SK-N-SH (cell line): ENCODE results near the gene FGF8. TPM values are rescaled to one million over a fixed set of nuclear protein-coding genes. Genes with fewer than 3 reads are reported as not detected.

Experiments used
- CTCF ChIA-PET: fragments of 300-600, 350-600 bp; formaldehyde crosslinking; extraction: SDS; loops from one replicate; lab custom pipeline; 2021; lab: Yijun Ruan, JAX
- POLR2A ChIA-PET: fragments of 350-600 bp; sonication (Branson Sonifier 250); formaldehyde crosslinking; extraction: SDS; loops from one replicate; lab custom pipeline; 2020; ENCODE audit warnings: antibody characterized with exemption, inconsistent platforms; lab: Yijun Ruan, JAX
- DNase-seq: peaks from one replicate; pipeline ENCODE4 v3.0.0; 2012
- H2AFZ ChIP-seq: fragments of 200-600 bp; sonication (generic); 2 replicates; pipeline ENCODE4 v1.8.1; 2016; ENCODE audit warnings: antibody characterized with exemption, mild to moderate bottlenecking, low read depth
- H3F3A ChIP-seq: fragments of 200-600 bp; sonication (generic); replicated peaks from 2 replicates; pipeline ENCODE3; 2016; ENCODE audit warnings: antibody characterized with exemption, mild to moderate bottlenecking; ENCODE audit not compliant: insufficient read depth
- H3K27ac ChIP-seq, 2 experiments: fragments of 200-500 bp in 1 of 2; fragments of 200-600 bp in 1 of 2; sonication (Bioruptor generic) in 1 of 2; sonication (generic), shearing (Covaris generic) in 1 of 2; 2 replicates each; pipeline versions ENCODE4 v1.5.1 to v1.6.1; 2014 to 2016; ENCODE audit warnings: low read depth in 2 of 2, inconsistent platforms in 1 of 2, low read length in 1 of 2, mild to moderate bottlenecking in 1 of 2, mixed read lengths in 1 of 2
- H3K27me3 ChIP-seq: fragments of 200-600 bp; sonication (generic), shearing (Covaris generic); 2 replicates; pipeline ENCODE4 v1.6.1; 2016; ENCODE audit warnings: mixed run types; ENCODE audit not compliant: insufficient read depth
- H3K36me3 ChIP-seq, 2 experiments: fragments of 200-500 bp in 1 of 2; fragments of 200-600 bp in 1 of 2; sonication (Bioruptor generic) in 1 of 2; sonication (generic) in 1 of 2; replicated peaks in 1 of 2; 2 replicates each; pipeline versions ENCODE3 to v1.5.1; 2014 to 2016; ENCODE audit warnings: low read length in 1 of 2, mild to moderate bottlenecking in 1 of 2; ENCODE audit not compliant: insufficient read depth in 2 of 2, control insufficient read depth in 1 of 2
- H3K4me1 ChIP-seq, 2 experiments: fragments of 200-500 bp in 1 of 2; fragments of 200-600 bp in 1 of 2; sonication (Bioruptor generic) in 1 of 2; sonication (generic), shearing (Covaris generic) in 1 of 2; 2 replicates each; pipeline versions ENCODE4 v1.5.1 to v1.6.1; 2014 to 2016; ENCODE audit warnings: low read depth in 1 of 2, low read length in 1 of 2, mixed run types in 1 of 2; ENCODE audit not compliant: insufficient read depth in 2 of 2, control insufficient read depth in 1 of 2
- H3K4me2 ChIP-seq: fragments of 200-600 bp; sonication (generic), shearing (Covaris generic); 2 replicates; pipeline ENCODE4 v1.6.1; 2017; ENCODE audit warnings: mixed run types
- H3K4me3 ChIP-seq, 2 experiments: fragments of 200-500 bp in 1 of 2; fragments of 200-600 bp in 1 of 2; sonication (Bioruptor generic) in 1 of 2; sonication (generic), shearing (Covaris generic) in 1 of 2; 2 replicates each; pipeline versions ENCODE4 v1.5.1 to v1.8.1; 2014 to 2016; ENCODE audit warnings: low read depth in 2 of 2, inconsistent platforms in 1 of 2, low read length in 1 of 2, mild to moderate bottlenecking in 1 of 2, mixed read lengths in 1 of 2, moderate library complexity in 1 of 2
- H3K79me2 ChIP-seq: fragments of 200-600 bp; sonication (generic); 2 replicates; pipeline ENCODE4 v1.8.1; 2017; ENCODE audit warnings: mild to moderate bottlenecking; ENCODE audit not compliant: insufficient read depth
- H3K9ac ChIP-seq: fragments of 200-600 bp; sonication (generic); 2 replicates; pipeline ENCODE4 v1.6.1; 2017; ENCODE audit warnings: mixed run types
- H3K9me2 ChIP-seq: fragments of 200-600 bp; sonication (generic); 2 replicates; pipeline ENCODE4 v1.6.1; 2017; ENCODE audit warnings: mixed run types
- H3K9me3 ChIP-seq: fragments of 200-600 bp; sonication (generic); 2 replicates; pipeline ENCODE4 v1.6.1; 2017; ENCODE audit warnings: mixed run types, mild to moderate bottlenecking, moderate library complexity
- H4K20me1 ChIP-seq: fragments of 200-600 bp; sonication (generic); 2 replicates; pipeline ENCODE4 v1.6.1; 2017; ENCODE audit warnings: mild to moderate bottlenecking, mixed run types; ENCODE audit not compliant: insufficient read depth
- CTCF ChIP-seq: fragments of 200-600 bp; sonication (generic); IDR thresholded peaks from 2 replicates; pipeline ENCODE4 v1.6.1; 2017; ENCODE audit warnings: antibody characterized with exemption, mild to moderate bottlenecking, moderate library complexity
- ELF1 ChIP-seq: IDR thresholded peaks from 2 replicates; pipeline ENCODE4 v1.4.0; 2012
- EP300 ChIP-seq, 2 experiments: IDR thresholded peaks; 2 replicates each; pipeline versions ENCODE4 v1.4.0 to v1.6.1; 2012; ENCODE audit warnings: borderline replicate concordance in 1 of 2, low read depth in 1 of 2, low read length in 1 of 2
- EZH2phosphoT487 ChIP-seq: fragments of 200-600 bp; sonication (generic); IDR thresholded peaks from 2 replicates; pipeline ENCODE4 v1.6.1; 2017; ENCODE audit warnings: low read depth, mixed run types, mild to moderate bottlenecking, antibody characterized with exemption, moderate library complexity, borderline replicate concordance
- FOXJ3 ChIP-seq: sonication (generic); formaldehyde crosslinking; IDR thresholded peaks from 2 replicates; pipeline ENCODE4 v1.5.1; 2020; ENCODE audit warnings: mild to moderate bottlenecking, missing genetic modification reagents
- FOXM1 ChIP-seq: IDR thresholded peaks from 2 replicates; pipeline ENCODE4 v1.4.0; 2012; ENCODE audit warnings: low read depth, mild to moderate bottlenecking
- MAX ChIP-seq: IDR thresholded peaks from 2 replicates; pipeline ENCODE4 v1.4.0; 2012; ENCODE audit warnings: low read depth
- NRF1 ChIP-seq: IDR thresholded peaks from 2 replicates; pipeline ENCODE4 v1.6.1; 2012; ENCODE audit warnings: low read depth, mild to moderate bottlenecking, low read length
- POLR2AphosphoS5 ChIP-seq: IDR thresholded peaks from 2 replicates; pipeline ENCODE4 v1.6.1; 2012; ENCODE audit warnings: low read depth, low read length
- RXRA ChIP-seq: IDR thresholded peaks from 2 replicates; pipeline ENCODE4 v1.4.0; 2012; ENCODE audit warnings: low read depth, mild to moderate bottlenecking, borderline replicate concordance
- TAF1 ChIP-seq: IDR thresholded peaks from 2 replicates; pipeline ENCODE4 v1.6.1; 2012; ENCODE audit warnings: low read depth, mild to moderate bottlenecking, low read length, moderate library complexity, borderline replicate concordance
- TEAD4 ChIP-seq: IDR thresholded peaks from 2 replicates; pipeline ENCODE4 v1.4.0; 2012; ENCODE audit warnings: mild to moderate bottlenecking, borderline replicate concordance; ENCODE audit not compliant: insufficient read depth
- USF1 ChIP-seq: IDR thresholded peaks from 2 replicates; pipeline ENCODE4 v1.4.0; 2012; ENCODE audit warnings: low read depth, borderline replicate concordance
- YY1 ChIP-seq: IDR thresholded peaks from 2 replicates; pipeline ENCODE4 v1.4.0; 2012; ENCODE audit warnings: low read depth, mild to moderate bottlenecking
- WGBS: methylation state at CpG from one replicate; pipeline ENCODE4 v1.1.6; 2017; ENCODE audit warnings: low lambda C conversion rate; 5-methylcytosine and 5-hydroxymethylcytosine counted together
- polyA plus RNA-seq, 3 experiments: library from polyadenylated mRNA; depleted of rRNA; stranded (reverse); fragments of >200 nt; gene quantifications; 2 replicates each; pipeline ENCODE4 v1.2.3, GENCODE V29; 2012
- TF ChIP-seq, protein P1 (sequence below): IDR thresholded peaks from 2 replicates; pipeline ENCODE4 v1.4.0; 2012; ENCODE audit warnings: low read depth, borderline replicate concordance

The FGF8 gene
- polyA plus RNA-seq, 1 of the 3 experiments (the other 2 are of a cell fraction), result not detected

DNA sequence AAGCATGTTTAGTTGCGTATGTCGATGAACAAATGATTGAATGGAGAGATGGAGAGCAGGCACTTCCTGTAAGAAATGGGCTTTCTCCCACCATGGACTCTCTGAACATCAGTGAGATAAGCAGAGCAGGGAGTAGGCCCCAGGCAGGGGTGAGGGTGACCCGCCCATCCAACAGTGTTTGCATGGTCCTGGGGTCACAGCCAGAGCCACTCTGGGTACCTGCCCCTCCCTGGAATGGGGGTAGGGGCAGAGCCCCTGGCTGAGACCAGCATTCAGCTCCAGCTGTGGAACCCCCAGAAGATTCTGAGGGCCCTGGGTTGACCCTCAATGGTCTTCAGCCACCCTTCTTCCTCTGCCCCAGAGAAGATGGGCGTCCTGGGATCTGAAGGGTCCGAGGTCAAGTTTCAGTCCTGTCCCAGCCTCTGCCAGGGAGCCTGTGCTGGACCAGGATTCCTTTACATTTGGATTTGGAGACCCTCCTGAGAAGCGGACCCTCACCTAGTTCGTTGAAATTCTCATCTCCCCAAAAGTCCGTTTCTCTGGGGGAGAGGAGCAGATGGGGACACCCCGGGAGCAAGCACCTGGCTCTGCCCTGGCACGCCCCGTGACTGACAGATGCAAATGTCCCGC, 2.4 kb upstream of the FGF8 start:
- peaks cover 2% of the 10 kb centered on the region for H3F3A ChIP-seq
- 96% methylated on average over 10 of the region's 12 CpGs for WGBS
- H3K9me3 ChIP-seq, result no peaks in the 10 kb centered on the region
- TF ChIP-seq RXRA (no peak), TEAD4 (no peak), YY1 (no peak), ELF1 (no peak), NRF1 (no peak), MAX (no peak), USF1 (no peak), FOXJ3 (no peak), EP300 (IDR thresholded peaks at IDR 0.05; ENCODE audit: borderline replicate concordance in 1 of 2, low read depth in 1 of 2, low read length in 1 of 2) (no peak), POLR2AphosphoS5 (no peak), EZH2phosphoT487 (no peak), TAF1 (no peak), CTCF (no peak), FOXM1 (no peak)
- TF ChIP-seq, protein P1, sequence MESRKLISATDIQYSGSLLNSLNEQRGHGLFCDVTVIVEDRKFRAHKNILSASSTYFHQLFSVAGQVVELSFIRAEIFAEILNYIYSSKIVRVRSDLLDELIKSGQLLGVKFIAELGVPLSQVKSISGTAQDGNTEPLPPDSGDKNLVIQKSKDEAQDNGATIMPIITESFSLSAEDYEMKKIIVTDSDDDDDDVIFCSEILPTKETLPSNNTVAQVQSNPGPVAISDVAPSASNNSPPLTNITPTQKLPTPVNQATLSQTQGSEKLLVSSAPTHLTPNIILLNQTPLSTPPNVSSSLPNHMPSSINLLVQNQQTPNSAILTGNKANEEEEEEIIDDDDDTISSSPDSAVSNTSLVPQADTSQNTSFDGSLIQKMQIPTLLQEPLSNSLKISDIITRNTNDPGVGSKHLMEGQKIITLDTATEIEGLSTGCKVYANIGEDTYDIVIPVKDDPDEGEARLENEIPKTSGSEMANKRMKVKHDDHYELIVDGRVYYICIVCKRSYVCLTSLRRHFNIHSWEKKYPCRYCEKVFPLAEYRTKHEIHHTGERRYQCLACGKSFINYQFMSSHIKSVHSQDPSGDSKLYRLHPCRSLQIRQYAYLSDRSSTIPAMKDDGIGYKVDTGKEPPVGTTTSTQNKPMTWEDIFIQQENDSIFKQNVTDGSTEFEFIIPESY, result no peak
- peaks cover 0 to 18% of the 10 kb centered on the region in 2 experiments; a peak in 1 of 4 replicates for H3K4me1 ChIP-seq
- H3K4me3 ChIP-seq, result no peak overlapping the region
- no peak overlapping the region for H3K4me2 ChIP-seq
- no peaks in the 10 kb centered on the region for H4K20me1 ChIP-seq
- H3K27me3 ChIP-seq, result no peaks in the 10 kb centered on the region
- POLR2A ChIA-PET, result no interaction called here
- H3K9me2 ChIP-seq, result no peaks in the 10 kb centered on the region
- DNase-seq, result peak; percentile 23
- no peak overlapping the region for H3K27ac ChIP-seq
- CTCF ChIA-PET, result interaction anchor here (0.6 to 11.7 kb wide), 3 partner anchors 173 to 565 kb away, joined by 4 to 297 read pairs (median 9); no protein-coding TSS in a partner anchor
- H3K9ac ChIP-seq, result no peak overlapping the region
- H3K79me2 ChIP-seq, result peaks cover 7% of the 10 kb centered on the region
- H2AFZ ChIP-seq, result no peak overlapping the region
- H3K36me3 ChIP-seq, result no peaks in the 10 kb centered on the region
